Fibroblast of lung (primary cell): ENCODE data around the gene GABPB1.

Experiments used
- EZH2 ChIP-seq: IDR thresholded peaks from 2 replicates; pipeline ENCODE4 v1.5.1; 2012; ENCODE audit warnings: low read length, control low read depth, mild to moderate bottlenecking; ENCODE audit errors: missing control alignments
- TF ChIP-seq, protein P1 (sequence below), 2 donors: IDR thresholded peaks in 1 of 2; conservative IDR thresholded peaks in 1 of 2; 1 replicate in 1 of 2; 2 replicates in 1 of 2; pipeline ENCODE4 v1.5.1; 2011 to 2012; ENCODE audit warnings: low read length in 2 of 2, control low read depth in 1 of 2, inconsistent platforms in 1 of 2, low read depth in 1 of 2, mild to moderate bottlenecking in 1 of 2

DNA sequence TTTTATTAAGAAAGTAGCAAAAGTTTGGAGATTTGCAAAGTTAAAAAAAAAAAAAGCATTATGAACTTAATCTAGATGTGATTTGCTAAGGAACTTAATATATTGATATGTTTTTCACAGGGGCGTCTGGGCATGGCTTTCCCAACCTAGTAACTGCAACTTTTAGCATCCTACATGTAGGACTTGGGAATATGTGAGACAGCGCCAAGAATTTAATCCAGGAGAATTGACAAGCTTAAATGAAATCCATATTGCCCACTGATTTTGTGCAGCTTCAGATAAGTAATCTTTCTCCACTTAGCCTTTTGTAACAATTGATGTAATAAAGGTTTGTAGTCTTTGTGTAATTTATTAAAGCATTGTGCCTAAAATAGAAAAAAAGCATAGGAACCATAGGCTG is 982 bp upstream of the GABPB1 start:
- TF ChIP-seq, protein P1, sequence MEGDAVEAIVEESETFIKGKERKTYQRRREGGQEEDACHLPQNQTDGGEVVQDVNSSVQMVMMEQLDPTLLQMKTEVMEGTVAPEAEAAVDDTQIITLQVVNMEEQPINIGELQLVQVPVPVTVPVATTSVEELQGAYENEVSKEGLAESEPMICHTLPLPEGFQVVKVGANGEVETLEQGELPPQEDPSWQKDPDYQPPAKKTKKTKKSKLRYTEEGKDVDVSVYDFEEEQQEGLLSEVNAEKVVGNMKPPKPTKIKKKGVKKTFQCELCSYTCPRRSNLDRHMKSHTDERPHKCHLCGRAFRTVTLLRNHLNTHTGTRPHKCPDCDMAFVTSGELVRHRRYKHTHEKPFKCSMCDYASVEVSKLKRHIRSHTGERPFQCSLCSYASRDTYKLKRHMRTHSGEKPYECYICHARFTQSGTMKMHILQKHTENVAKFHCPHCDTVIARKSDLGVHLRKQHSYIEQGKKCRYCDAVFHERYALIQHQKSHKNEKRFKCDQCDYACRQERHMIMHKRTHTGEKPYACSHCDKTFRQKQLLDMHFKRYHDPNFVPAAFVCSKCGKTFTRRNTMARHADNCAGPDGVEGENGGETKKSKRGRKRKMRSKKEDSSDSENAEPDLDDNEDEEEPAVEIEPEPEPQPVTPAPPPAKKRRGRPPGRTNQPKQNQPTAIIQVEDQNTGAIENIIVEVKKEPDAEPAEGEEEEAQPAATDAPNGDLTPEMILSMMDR (conservative IDR thresholded peaks at IDR 0.05 in 1 of 2, IDR thresholded peaks at IDR 0.05 in 1 of 2; ENCODE audit: low read depth in 1 of 2, low read length in 2 of 2): no peak
- TF ChIP-seq EZH2: no peak
